ENCODE data around the gene PPP5C. TPM values are rescaled to one million over a fixed set of nuclear protein-coding genes. Genes with fewer than 3 reads are reported as not detected.
"Not testable (repeated sequence)": the region's sequence is repeated elsewhere in the genome, so short reads cannot be mapped to it uniquely, and the experiment has no call there.

The PPP5C gene
- total and polyA plus RNA-seq, 4 experiments from 2014 or later: 16.3 to 38.5 (median 33.8) TPM

- Mint-ChIP-seq H3K27me3 (peaks cover 50 to 54% of the 10 kb centered on the region in 2 donors), H3K4me3 (peak within 1 kb of the TSS; percentile 65 to 88 (median 78)), H3K36me3 (no peaks in the 10 kb centered on the region), H3K27ac (peak within 1 kb of the TSS in 5 of 7 donors; percentile 3 to 75 (median 48)), H3K4me1 (peaks cover 12 to 25% (median 18%) of the 10 kb centered on the region in 4 donors), H3K9me3 (peaks cover 0 to 2% (median 0%) of the 10 kb centered on the region in 8 donors)
- intact Hi-C loops (cut with micrococcal nuclease): no loop called here
- peak in 3 of 5 donors; percentile 22 to 44 (median 29) for DNase-seq
- ChIA-PET CTCF (ENCODE audit: partially characterized antibody) (no interaction called here), POLR2A (ENCODE audit: partially characterized antibody) (no interaction called here)
- Histone ChIP-seq H3K36me3 (ENCODE audit: insufficient read depth, low read length) (no peaks in the 10 kb centered on the region), H3K4me3 (ENCODE audit: low read length in 2 of 2) (peak within 1 kb of the TSS in 1 of 2 donors; percentile 35), H3K27ac (ENCODE audit: low read depth, low read length) (no peak within 1 kb of the TSS), H3K9me3 (ENCODE audit: control insufficient read depth in 1 of 2, low read length in 2 of 2) (no peaks in the 10 kb centered on the region), H3K27me3 (ENCODE audit: insufficient read depth, low read length) (peaks cover 14% of the 10 kb centered on the region), H3K4me1 (ENCODE audit: insufficient read depth, low read length) (peaks cover 23% of the 10 kb centered on the region)
Measured at GRCh38 chr19:46428239-46429135, 81.6 kb downstream of the PPP5C start, which contains the start of gene PNMA8C. Gene PNMA8C (minus strand): TSS chr19:46428936. CDS start chr19:46428359, 577 bp downstream.

GRCh38 chr19:46429999-46430398 is 83.1 kb downstream of the PPP5C start:
- H3K9me3 Mint-ChIP-seq: peaks cover 0 to 4% (median 0%) of the 10 kb centered on the region in 8 donors
- no peaks in the 10 kb centered on the region for H3K36me3 ChIP-seq (ENCODE audit: insufficient read depth, low read length)
- peaks cover 49 to 57% of the 10 kb centered on the region in 2 donors for H3K27me3 Mint-ChIP-seq
- no peak overlapping the region for H3K27ac ChIP-seq (ENCODE audit: low read depth, low read length)
- H3K4me1 Mint-ChIP-seq: peaks cover 12 to 25% (median 18%) of the 10 kb centered on the region in 4 donors
- no peak for DNase-seq
- H3K4me1 ChIP-seq (ENCODE audit: insufficient read depth, low read length): peaks cover 23% of the 10 kb centered on the region
- intact Hi-C loops (cut with micrococcal nuclease): no loop called here
- ChIA-PET CTCF (ENCODE audit: partially characterized antibody) (no interaction called here), POLR2A (ENCODE audit: partially characterized antibody) (no interaction called here)
- no peaks in the 10 kb centered on the region for H3K36me3 Mint-ChIP-seq
- peaks cover 14% of the 10 kb centered on the region for H3K27me3 ChIP-seq (ENCODE audit: insufficient read depth, low read length)
- H3K4me3 Mint-ChIP-seq: no peak overlapping the region
- no peaks in the 10 kb centered on the region for H3K9me3 ChIP-seq (ENCODE audit: control insufficient read depth in 1 of 2, low read length in 2 of 2)
- no peak overlapping the region for H3K4me3 ChIP-seq (ENCODE audit: low read length in 2 of 2)
- H3K27ac Mint-ChIP-seq: peak overlapping the region in 1 of 7 donors; percentile 39

- H3K9me3 ChIP-seq (ENCODE audit: control insufficient read depth in 1 of 2, low read length in 2 of 2): no peaks in the 10 kb centered on the region
- Mint-ChIP-seq H3K9me3 (peaks cover 0 to 4% (median 0%) of the 10 kb centered on the region in 8 donors), H3K27me3 (peaks cover 38 to 50% of the 10 kb centered on the region in 2 donors), H3K27ac (no peak overlapping the region), H3K4me3 (no peak overlapping the region), H3K36me3 (no peaks in the 10 kb centered on the region), H3K4me1 (peaks cover 11 to 21% (median 15%) of the 10 kb centered on the region in 4 donors)
- H3K36me3 ChIP-seq (ENCODE audit: insufficient read depth, low read length): no peaks in the 10 kb centered on the region
- intact Hi-C loops (cut with micrococcal nuclease): no loop called here
- no peak overlapping the region for H3K27ac ChIP-seq (ENCODE audit: low read depth, low read length)
- H3K4me3 ChIP-seq (ENCODE audit: low read length in 2 of 2): no peak overlapping the region
- H3K27me3 ChIP-seq (ENCODE audit: insufficient read depth, low read length): peaks cover 10% of the 10 kb centered on the region
- no peak for DNase-seq
- ChIA-PET POLR2A (ENCODE audit: partially characterized antibody) (no interaction called here), CTCF (ENCODE audit: partially characterized antibody) (interaction anchor here (0.7 to 1.8 kb wide), 2 partner anchors 30 to 73 kb away, joined by 3 to 5 read pairs; no protein-coding TSS in a partner anchor)
- peaks cover 15% of the 10 kb centered on the region for H3K4me1 ChIP-seq (ENCODE audit: insufficient read depth, low read length)
Measured at GRCh38 chr19:46431824-46432223, 84.9 kb downstream of the PPP5C start.

GRCh38 chr19:46433470-46433869 is 86.6 kb downstream of the PPP5C start:
- CTCF ChIA-PET (ENCODE audit: partially characterized antibody); H3K4me3 Mint-ChIP-seq; H3K9me3 Mint-ChIP-seq; H3K9me3 ChIP-seq (ENCODE audit: control insufficient read depth in 1 of 2, low read length in 2 of 2); H3K27ac ChIP-seq (ENCODE audit: low read depth, low read length); H3K27ac Mint-ChIP-seq; H3K27me3 ChIP-seq (ENCODE audit: insufficient read depth, low read length); H3K4me1 ChIP-seq (ENCODE audit: insufficient read depth, low read length); H3K36me3 ChIP-seq (ENCODE audit: insufficient read depth, low read length); DNase-seq; H3K4me3 ChIP-seq (ENCODE audit: low read length in 2 of 2); intact Hi-C loops (cut with micrococcal nuclease); H3K36me3 Mint-ChIP-seq; POLR2A ChIA-PET (ENCODE audit: partially characterized antibody): not testable (repeated sequence)
- H3K4me1 Mint-ChIP-seq: peaks cover 8 to 12% (median 9%) of the 10 kb centered on the region in 4 donors
- peaks cover 26 to 35% of the 10 kb centered on the region in 2 donors for H3K27me3 Mint-ChIP-seq

- H3K9me3 ChIP-seq (ENCODE audit: control insufficient read depth in 1 of 2, low read length in 2 of 2): no peaks in the 10 kb centered on the region
- no peak for DNase-seq
- Mint-ChIP-seq H3K9me3 (peaks cover 0 to 4% (median 0%) of the 10 kb centered on the region in 8 donors), H3K27me3 (peaks cover 16 to 25% of the 10 kb centered on the region in 2 donors), H3K27ac (no peak overlapping the region), H3K4me1 (no peaks in the 10 kb centered on the region), H3K36me3 (no peaks in the 10 kb centered on the region), H3K4me3 (no peak overlapping the region)
- no peak overlapping the region for H3K27ac ChIP-seq (ENCODE audit: low read depth, low read length)
- H3K36me3 ChIP-seq (ENCODE audit: insufficient read depth, low read length): no peaks in the 10 kb centered on the region
- POLR2A ChIA-PET (ENCODE audit: partially characterized antibody): no interaction called here
- no peaks in the 10 kb centered on the region for H3K27me3 ChIP-seq (ENCODE audit: insufficient read depth, low read length)
- intact Hi-C loops (cut with micrococcal nuclease): no loop called here
- no peak overlapping the region for H3K4me3 ChIP-seq (ENCODE audit: low read length in 2 of 2)
- H3K4me1 ChIP-seq (ENCODE audit: insufficient read depth, low read length): no peaks in the 10 kb centered on the region
- CTCF ChIA-PET (ENCODE audit: partially characterized antibody): no interaction called here
Measured at GRCh38 chr19:46435009-46435408, 88.1 kb downstream of the PPP5C start.

GRCh38 chr19:46435689-46436088 is 88.8 kb downstream of the PPP5C start:
- POLR2A ChIA-PET (ENCODE audit: partially characterized antibody); H3K27ac ChIP-seq (ENCODE audit: low read depth, low read length); H3K36me3 Mint-ChIP-seq; H3K4me1 Mint-ChIP-seq; H3K9me3 Mint-ChIP-seq; intact Hi-C loops (cut with micrococcal nuclease); H3K27me3 ChIP-seq (ENCODE audit: insufficient read depth, low read length); DNase-seq; H3K9me3 ChIP-seq (ENCODE audit: control insufficient read depth in 1 of 2, low read length in 2 of 2); H3K36me3 ChIP-seq (ENCODE audit: insufficient read depth, low read length); H3K27ac Mint-ChIP-seq; H3K4me3 ChIP-seq (ENCODE audit: low read length in 2 of 2); H3K4me3 Mint-ChIP-seq; H3K4me1 ChIP-seq (ENCODE audit: insufficient read depth, low read length); CTCF ChIA-PET (ENCODE audit: partially characterized antibody): not testable (repeated sequence)
- H3K27me3 Mint-ChIP-seq: peaks cover 14 to 22% of the 10 kb centered on the region in 2 donors
